SK-N-SH treated with all-trans-retinoic acid at 6 μM for 48 hours (cell line): Measurements from ENCODE around the gene LCE2C.

Experiments used
- ATAC-seq: fragments of 200-7000 bp; cut with Tn5 transposase; 3 replicates; pipeline ENCODE4 v1.9.1; 2020; ENCODE audit warnings: mild to moderate bottlenecking, moderate library complexity
- ISL1 ChIP-seq: fragments of 250-450 bp; sonication (Bioruptor Pico); IDR thresholded peaks from 2 replicates; pipeline ENCODE4 v2.1.2; 2022; ENCODE audit warnings: mild to moderate bottlenecking, moderate library complexity
- TCF4 ChIP-seq: fragments of 250-450 bp; sonication (Bioruptor Pico); IDR thresholded peaks from 2 replicates; pipeline ENCODE4 v1.8.0; 2021; ENCODE audit warnings: mild to moderate bottlenecking, moderate library complexity, borderline replicate concordance
- ZFP30 ChIP-seq: fragments of 450-650 bp; formaldehyde crosslinking; IDR thresholded peaks from 2 replicates; pipeline ENCODE4 v1.5.0; 2022; ENCODE audit warnings: mild to moderate bottlenecking, moderate library complexity
- ZNF8 ChIP-seq: fragments of 450-650 bp; formaldehyde crosslinking; IDR thresholded peaks from 2 replicates; pipeline ENCODE4 v1.5.0; 2020; ENCODE audit warnings: mild to moderate bottlenecking, moderate library complexity

LCE2C gene

GRCh38 chr1:152725261-152725660, 50.2 kb downstream of the LCE2C start:
- no peak for TF ChIP-seq ISL1 (CRISPR knock-in tag)
- no peak for TF ChIP-seq ZNF8 (CRISPR knock-in tag)
- no peak for TF ChIP-seq ZFP30 (CRISPR knock-in tag)
- TF ChIP-seq TCF4 (CRISPR knock-in tag), result no peak
- TF ChIP-seq, all 23 proteins: peak for 0
- no peak for ATAC-seq
